Activated T-cell treated with anti-CD3 and anti-CD28 coated beads for 48 hours (primary cell): ENCODE data around the gene SORBS1.

ENCODE experiments used
- DNase-seq: peaks from one replicate; pipeline ENCODE4 v3.0.0-alpha.2; 2020; ENCODE audit warnings: low read depth

SORBS1 gene

DNA sequence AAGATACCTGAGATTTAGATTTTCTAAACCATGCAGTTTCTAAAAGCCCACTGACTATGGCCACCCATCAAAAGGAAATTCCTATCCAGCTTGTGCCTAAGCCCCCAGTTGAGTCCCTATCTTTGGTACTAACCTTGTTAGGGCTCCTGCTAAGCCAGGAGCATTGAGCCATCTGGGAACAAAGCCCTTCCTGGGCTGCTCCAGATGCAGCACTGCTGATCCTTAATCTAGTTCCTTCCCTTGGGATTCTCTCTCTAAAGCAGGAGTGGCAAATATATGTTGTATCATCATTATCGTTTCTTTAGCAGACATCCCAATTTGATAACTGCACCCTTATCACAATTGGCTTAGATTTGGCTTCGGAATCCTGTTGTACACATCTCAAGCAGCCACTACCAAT is 245.7 kb downstream of the SORBS1 start:
- no peak for DNase-seq

DNA sequence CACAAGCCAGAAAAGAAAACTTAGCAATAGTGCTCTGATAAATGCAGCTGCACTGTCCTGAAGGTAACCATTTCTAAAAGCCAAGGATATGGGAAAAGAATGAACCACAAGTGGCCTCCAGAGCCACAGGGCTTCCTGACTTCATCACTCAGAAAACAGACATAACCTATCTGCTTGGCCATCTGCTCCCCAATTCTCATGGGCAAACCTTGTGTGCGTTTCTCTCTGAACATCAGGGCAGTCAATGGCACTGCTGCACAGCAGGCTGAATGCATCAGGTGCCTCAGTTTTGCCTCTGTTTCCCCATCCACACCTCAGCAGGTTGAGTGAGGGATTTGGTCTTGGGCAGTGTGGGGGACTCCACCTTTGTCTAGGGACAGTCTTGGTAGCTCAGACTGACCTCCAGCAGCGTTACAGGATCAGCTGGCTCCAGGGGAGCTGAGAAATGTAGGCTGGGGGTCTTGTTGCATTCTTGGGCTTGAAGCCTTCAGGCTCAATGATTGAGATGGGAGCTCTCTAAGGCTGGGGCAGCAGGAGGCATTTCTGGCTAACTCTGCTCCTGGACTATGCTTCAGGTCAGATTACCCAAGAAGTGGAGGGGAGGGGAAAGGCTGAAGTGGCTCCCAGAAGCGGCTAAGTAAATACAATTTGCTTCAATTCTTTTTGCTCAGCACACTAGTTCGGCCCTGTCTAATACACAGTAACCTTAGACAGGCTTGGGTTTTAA is 246.8 kb downstream of the SORBS1 start:
- DNase-seq: no peak

DNA sequence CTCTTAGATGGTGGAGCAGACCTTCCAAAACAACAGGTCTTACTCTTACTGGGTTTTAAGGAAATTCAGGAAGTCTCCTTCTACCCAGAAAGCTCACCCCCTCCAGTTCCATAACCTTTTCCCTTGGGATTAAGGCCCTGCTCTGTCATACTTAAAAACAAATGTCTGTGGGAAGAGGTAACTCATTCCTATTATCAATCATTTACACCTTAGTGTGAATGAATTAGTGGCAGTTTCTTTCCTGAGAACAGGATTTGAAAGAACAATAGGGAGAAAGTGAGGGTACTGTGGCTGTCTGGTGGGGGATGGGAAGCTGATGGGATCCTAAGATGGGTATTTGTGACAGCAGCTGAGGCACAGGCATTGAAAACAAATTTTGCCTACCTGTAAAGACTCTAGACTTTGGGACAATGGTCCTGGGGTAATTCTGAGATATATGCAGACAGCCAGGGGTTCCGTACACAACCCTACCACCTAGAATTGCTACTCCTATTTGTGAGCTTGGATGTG is 248.1 kb downstream of the SORBS1 start:
- no peak for DNase-seq

DNA sequence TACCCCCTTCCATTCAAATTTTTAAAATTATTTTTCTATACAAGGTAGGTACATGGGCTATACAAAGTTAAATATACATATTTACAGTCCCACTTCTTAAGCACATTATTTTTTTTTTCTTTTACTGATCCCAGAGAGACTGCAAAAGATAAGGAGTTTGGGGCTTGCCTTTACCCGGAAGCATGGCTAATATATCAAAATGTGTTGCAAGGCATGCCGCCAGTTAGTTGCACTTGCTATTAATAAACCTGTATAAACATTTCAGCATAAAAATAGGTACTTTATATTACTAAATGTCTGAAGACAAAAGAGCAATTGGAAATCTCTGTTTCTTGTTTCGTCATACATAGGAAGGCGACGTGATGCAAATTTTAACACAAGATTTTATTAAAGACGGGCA is 248.9 kb downstream of the SORBS1 start:
- DNase-seq: no peak

DNA sequence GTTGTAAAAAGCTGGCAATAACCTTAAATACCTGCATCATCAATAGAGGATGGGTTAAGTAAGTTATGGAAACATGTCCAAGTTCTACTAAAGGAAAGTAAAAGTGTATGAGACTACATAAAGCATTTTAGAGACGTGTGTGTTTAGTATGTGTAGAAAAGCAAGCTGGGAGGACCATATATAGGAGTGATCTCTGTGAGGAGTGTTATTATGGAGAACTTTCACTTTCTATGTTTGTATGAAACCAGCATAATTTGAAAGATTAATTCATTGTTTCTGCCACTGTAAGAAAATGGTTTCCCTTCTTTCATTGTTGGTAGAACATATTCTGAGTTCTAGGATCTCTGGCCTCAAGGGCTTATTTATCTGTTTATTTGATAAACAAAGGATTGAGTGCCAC is 251.2 kb downstream of the SORBS1 start:
- no peak for DNase-seq

DNA sequence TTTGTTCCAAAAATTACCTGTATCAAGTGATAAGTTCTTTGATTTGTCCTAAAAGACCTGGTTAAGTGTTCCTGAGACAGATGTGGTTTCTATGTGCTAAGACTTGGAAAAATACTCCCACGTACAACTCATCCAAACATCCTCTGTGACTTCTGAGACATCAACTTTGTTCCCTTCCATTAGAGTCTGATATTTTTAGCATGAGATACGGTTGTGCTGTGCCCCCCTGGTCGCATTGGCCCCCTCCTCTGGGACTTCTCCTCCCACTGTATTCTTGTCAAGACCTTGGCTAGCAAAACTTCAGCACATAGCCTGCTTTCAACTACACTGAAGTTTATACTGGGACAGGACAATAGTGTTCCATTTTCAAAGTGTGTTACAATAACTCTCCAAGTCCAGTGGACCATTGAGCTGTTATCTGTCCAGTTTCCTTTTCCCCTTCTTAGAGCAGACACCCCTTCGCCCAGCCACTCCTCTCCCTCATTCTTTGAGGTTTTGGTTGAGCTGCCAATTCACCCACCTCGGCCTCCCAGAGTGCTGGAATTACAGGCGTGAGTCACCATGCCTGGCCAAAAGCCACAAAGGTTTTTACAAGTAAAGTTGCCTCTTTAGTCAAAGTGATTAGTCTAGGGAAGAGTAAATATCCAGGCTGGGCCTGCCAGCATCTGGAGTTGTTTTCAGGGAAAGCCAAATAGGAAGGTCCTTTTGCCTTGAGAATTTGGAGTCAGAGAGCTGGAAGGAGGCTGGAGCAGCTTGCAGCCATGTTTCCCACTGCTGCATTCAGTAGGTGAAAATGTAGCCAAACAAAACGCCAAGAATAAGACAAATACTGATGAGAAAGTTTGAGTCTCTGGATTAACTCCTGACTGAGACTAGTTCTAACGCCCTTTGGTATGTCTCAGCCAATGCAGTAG is 252.5 kb downstream of the SORBS1 start:
- DNase-seq: no peak

DNA sequence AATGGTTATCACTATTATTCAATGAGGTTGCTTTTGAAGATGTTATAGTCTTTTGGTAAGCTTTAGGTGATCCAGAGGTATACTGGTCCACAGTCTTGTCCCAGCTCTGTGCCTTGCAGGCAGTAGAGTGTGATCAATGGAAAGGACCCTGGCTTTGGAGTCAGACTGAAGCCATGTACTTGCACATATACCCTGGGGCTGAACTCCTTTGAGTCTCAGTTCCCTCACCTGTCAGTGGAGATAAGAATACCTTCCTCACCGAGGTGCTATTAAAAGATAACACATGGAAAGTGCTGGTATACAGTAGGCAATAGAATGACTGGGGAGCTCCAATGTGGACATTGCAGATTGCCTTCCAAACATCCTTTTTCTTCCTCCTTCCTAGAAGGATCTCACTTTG is 254.3 kb downstream of the SORBS1 start:
- DNase-seq: no peak

DNA sequence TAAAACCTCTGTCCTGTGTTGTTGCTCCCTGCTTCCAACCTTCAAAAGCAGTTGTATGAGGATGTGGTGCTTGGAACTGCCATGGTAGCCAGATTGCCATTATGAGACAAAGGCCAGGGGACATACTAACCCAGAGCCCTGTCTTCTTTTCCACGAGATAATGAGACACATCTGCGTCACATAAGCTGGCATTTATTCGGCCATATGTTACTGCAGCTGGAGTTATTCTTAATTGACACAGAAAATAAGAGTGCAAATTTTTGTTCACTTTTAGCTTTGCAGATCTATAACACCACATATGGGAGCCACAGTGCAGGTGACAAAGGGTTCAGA is 254.9 kb downstream of the SORBS1 start:
- no peak for DNase-seq

DNA sequence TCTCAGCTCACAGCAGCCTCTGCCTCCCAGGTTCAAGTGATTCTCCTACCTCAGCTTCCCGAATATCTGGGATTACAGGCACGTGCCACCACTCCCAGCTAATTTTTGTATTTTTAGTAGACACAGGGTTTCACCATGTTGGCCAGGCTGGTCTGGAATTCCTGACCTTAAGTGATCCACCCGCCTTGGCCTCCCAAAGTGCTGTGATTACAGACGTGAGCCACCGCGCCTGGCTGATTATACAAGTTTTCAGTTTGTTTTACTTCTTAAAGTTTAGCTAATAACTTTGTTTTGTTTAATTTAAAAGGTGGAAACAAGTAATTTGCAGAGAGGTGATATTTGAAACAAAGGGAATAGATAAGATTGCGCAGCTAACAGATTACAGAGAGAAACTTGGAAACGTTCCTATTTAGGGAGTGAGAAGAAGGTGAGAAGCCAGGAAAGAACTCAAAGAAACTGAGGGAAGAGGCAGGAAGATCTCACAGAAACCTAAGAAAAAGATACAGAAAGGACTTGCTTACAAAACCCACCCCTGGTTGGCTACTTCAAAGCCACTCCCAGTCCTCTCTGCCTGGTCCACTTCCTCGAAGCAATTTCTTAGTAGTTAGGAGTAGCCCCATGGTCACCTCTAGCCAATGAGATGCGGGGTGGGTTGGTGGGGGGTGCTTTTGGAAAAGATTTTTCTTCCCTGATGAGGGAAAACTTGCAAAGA is 255.4 kb downstream of the SORBS1 start:
- no peak for DNase-seq

DNA sequence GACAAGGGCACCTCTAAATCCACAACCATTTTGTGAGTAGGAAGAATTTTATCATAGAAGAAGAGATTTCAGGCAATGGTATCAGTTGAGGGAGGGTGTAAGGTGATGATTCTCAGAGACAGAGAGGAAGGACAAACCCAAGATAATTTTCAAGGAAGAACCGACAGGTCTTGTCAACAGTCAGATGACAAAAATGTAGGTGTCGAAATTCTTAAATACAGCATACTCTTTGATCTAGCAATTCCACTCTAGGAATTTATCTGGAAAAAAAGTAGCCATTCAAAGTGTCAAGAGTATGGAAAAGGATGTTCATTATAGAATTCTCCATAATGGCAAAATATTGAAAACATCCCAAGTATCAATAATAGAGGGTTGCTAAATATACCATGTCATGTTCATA is 256.2 kb downstream of the SORBS1 start:
- DNase-seq: no peak

DNA sequence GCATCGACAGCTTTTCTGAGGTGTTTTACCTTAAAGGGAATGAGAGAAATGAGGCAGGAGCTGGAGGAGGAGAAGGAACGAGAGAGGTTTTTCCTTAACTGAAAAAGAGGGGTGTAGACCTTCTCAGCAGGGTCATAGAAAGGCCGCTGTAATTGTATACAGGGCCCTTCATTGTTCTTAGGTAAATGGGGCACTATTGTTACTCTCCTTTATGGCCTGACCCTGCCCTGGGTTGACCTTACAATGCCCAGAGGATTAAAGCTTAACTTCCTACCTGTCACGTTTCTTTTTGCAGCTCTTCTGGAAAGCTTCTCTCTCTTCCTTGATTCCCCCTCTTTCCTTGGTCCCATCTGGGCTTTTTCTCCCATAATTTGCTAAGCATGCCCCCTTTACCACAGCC is 256.7 kb downstream of the SORBS1 start:
- no peak for DNase-seq

DNA sequence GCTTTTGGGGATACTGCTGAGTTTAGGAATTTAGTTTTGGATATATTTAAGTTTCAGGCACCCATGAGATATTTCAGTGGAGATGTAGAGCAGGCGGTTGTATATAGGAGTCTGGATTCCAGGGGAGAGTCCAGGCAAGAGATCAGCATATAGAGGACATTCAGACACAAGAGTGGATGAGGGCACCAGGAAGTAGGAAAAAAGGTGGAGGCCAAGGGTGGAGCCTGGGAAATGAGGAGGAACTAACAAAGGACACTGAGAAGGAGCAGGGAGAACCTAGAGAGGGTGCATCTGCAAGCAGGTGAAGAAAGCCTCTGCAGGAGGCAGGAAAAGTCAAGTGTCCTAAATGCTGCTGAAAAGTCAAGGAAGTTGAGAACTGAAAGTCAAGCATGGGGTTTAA is 257.2 kb downstream of the SORBS1 start:
- DNase-seq: no peak

DNA sequence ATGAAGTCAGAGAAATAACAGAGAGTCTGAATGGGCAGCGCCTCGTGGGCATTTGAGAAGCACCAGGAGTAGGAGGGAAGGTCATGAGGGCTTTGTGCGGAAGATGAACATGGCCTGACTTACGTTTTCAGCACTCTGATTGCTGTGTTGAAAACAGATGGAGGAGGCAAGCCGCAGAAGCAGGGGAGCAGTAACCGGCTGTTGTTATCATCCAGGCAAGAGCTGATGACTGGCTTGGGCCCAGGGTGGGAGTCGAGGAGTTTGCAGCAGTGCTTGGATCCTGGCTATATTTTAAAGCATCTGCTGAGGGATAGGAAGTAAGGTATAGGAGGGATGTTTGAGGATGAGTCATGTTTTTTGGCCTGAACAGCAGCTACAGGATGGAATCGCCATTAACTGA is 257.6 kb downstream of the SORBS1 start:
- no peak for DNase-seq

DNA sequence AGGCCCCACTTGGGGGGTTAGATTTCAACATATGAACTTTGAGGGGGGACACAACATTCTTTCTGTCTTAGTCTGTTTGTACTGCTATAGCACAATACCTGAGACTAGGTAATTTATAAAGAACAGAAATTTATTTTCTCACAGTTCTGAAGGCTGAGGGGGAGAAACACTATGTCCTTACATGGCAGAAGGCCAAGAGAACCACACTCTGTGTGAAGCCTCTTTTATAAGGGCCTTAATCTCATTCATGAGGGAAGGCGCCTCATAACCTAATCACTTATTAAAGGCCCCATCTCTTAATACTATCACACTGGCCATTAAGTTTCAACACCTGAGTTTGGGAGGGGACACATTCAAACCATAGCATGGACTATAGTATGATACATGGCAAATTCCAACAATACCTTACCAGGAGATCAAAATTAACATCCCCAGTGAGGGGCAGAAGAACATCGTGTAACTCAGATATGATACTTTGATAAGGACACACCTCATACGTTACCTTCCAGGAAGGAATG is 261.1 kb downstream of the SORBS1 start:
- no peak for DNase-seq

DNA sequence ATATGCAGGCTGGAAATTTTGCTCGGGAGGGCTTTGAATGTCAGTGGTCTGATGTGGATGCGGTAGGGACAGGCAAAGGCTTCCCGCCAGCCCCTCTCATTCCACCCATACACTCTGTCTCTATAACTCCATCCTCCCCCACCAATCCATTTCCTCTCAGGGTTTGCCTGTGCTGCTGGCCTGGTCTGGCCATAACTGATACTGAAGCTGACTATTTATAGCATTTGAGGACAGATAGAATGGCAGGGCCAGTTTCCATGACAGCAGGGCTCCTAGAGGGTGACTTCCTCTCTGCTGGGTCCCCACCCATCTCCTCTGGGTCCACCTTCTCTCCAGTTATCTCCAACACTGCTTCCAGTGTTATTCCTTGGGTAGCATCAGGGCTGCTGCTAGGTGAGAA is 263.8 kb downstream of the SORBS1 start:
- DNase-seq: no peak

DNA sequence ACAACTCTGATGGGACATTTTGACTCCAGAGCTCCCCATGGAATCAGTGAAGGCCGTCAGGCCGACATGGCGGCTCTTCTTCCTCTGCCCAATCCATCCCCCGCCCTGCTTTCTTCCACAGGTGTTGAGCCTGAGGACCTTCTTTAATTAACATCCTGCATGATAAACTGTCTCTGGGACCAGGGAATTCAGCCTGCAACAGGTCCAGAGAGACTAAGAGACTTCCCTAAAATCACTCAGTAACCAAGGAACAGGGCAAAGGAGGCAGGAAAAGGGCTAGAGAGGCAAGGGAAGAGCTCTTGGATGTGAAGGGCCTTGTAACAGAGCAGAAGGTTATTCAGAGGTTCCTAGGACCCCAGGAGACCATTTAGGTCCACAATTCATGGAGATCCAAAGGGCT is 264.4 kb downstream of the SORBS1 start:
- no peak for DNase-seq

DNA sequence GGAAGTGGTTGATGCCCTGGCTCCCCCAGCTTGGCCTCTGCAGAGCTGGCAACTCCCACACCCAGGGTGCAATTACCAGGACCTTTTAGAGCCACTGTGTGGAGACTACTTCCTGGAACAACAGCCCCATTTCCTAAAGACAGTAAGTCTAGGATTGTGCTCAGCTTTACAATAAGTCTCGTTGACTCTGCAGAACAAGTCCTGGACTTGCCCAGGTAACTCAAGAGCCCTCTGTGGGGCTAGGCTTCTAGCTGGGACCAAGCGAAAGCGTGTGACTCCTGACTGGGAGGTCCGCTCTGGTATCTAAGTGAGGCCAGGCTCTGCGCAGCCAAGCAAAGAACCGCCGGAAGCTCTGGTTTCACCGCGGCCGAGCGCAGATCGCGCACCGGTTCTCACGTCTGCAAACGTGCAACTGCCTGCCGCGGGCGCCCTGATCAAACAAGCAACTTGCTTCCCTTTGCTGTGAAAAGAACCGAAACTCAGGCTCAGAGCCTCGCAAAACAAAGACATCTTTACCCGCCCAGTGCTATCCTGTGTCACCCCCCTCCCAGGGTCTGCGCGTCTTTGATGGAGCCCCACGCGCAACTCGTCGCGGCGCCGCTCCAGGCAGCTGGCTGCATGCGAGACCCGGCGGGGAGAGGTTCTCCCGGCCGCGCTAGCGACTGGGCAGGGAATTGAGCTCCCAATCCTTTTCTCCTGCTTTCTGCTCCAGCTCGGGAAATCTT is 266.0 kb downstream of the SORBS1 start:
- DNase-seq: peak; percentile 33

DNA sequence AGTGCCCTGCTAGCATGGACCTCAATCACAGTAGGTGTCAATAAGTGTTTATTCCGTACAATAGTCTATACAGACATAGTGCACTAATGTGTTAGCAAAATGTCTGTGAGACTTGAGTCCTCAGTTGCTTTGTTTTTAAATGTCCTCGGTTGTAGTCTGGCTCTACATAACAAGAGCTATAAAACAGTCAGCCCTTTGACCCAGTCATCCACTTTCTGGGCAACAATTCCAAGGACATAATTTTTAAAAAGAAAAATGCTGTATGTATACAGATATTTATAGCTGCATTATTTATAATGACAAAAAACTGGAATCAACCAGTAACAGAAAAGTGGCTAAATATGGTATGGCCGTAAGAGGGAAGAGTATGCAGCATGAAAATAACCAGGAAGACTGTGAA is 267.5 kb downstream of the SORBS1 start:
- no peak for DNase-seq

DNA sequence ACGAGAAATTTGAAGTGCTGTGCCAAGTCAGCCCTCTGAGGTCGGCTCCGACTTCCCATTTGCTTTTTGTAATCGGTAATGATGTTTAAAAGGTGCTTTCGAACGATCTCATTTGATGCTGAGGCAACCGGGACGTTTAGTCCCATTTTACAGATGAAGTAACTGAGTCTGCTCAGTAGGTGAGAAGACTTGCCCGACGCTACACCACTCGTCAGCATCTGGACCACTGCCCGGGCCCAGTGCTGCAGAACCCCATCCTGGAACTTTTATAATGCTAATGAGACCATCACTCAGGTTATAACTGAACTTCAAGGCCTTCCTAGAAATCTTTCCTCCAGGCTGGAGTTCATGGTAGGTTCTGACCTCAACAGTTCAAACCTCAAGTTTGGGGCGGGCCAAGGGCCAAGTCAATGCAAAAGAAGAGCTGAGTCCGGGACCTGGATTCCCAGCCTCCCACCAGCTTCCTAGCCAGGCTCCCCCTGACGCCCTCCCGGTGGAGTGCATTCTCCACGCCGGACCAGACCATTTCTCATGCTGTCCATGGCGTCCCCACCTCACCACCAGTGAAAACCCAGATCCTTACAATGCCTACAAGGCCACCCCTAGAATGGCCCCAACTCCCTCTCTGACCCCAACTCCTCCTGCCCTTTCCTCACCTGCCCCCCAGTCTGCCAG is 269.7 kb downstream of the SORBS1 start:
- DNase-seq: no peak

DNA sequence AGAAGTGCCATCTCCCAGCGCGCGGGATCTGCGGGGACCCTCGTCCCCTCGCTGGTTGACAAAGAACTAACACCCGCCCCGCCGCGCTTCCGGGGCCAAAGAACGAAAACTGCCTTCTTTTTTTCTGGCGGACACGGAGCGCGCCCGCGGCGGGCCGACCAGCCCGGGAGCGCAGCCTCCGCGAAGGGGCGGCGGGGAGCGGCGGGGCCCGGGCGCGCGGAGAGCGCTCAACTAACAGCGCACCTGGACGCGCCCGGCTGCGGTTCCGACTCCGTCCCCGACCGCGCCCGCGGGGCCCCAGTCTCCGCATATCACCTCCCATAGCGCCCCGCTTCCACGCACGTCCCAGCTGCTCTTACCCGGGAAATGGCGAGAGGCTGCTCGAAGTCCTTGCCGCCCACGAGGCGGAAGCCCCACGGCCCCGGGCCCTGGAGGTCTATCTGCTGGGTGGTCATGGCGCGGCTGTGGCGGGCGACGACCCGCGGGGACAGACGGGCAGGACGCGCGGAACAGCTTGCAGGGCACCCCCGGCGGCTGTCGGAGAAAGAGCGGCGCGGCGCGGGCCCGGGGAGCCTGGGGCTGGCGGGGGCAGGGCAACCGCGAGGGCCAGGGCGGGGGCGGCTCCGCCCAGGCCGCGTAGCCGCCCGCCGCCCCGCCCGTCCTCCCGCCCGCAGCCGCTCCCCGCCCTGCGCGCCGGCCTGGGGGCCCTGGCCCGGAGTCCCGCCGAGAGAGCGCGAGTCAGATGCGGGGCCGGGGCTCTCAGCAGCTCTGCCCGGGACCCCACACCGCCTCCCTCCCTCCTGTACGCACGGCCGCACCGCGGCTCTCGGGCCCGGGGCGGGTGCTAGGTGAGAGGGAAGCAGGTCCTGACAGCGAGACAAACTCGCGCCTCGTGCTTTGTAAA is 270.5 kb downstream of the SORBS1 start, which contains the start of gene PDLIM1:
PDLIM1 (minus strand) TSS at position 543 of the 904 bp plus-strand sequence; CDS start at position 455, 88 bp downstream.
- DNase-seq: peak; percentile 12
